GM12878 (cell line): ENCODE results near the gene CFLAR. TPM values are rescaled to one million over a fixed set of nuclear protein-coding genes. Genes with fewer than 3 reads are reported as not detected.
A peak's percentile ranks its signal among the peaks of the same experiment; 100 is the strongest.

ENCODE experiments used
- ATAC-seq: fragments of 200-7000 bp; cut with Tn5 transposase; 3 replicates; pipeline ENCODE4 v1.9.1; 2020; ENCODE audit warnings: mild to moderate bottlenecking, moderate library complexity
- BruUV-seq: library from RNA; stranded (reverse); fragments of 400-500 nt; replicated peaks from 2 replicates; lab custom pipeline; 2021; lab: Mats Ljungman, UMichigan
- CTCF ChIA-PET: fragments of 300-600 bp; sonication (Branson Sonifier 250); formaldehyde crosslinking; extraction: SDS; loops from one replicate; lab custom pipeline; 2021; ENCODE audit warnings: inconsistent platforms; lab: Yijun Ruan, JAX
- POLR2A ChIA-PET: fragments of 350-600 bp; formaldehyde crosslinking; extraction: SDS; loops from one replicate; lab custom pipeline; 2021; ENCODE audit warnings: inconsistent platforms; lab: Charles Lee
- RAD21 ChIA-PET: fragments of 300-600 bp; sonication (Branson Sonifier 250); formaldehyde crosslinking; loops from one replicate; lab custom pipeline; 2023; ENCODE audit warnings: antibody characterized with exemption; ENCODE audit not compliant: unreplicated experiment; lab: Charles Lee
- SMC1A ChIA-PET: fragments of 300-600 bp; sonication (Branson Sonifier 250); formaldehyde crosslinking; loops from one replicate; lab custom pipeline; 2023; ENCODE audit not compliant: unreplicated experiment, uncharacterized antibody; lab: Charles Lee
- DNase-seq: peaks from one replicate; pipeline ENCODE4 v3.0.0-alpha.2; 2011; ENCODE audit warnings: low read depth, low spot score
- FAIRE-seq: peaks from 3 replicates; lab custom pipeline; 2011; peaks lifted over from hg19 to GRCh38; lab: Jason Lieb, UNC
- H2AFZ ChIP-seq: 2 replicates; pipeline ENCODE4 v1.6.0; 2011; ENCODE audit warnings: low read depth, low read length, control low read depth; ENCODE audit not compliant: control insufficient read depth
- H3K27ac ChIP-seq: 2 replicates; pipeline ENCODE4 v1.5.1; 2011; ENCODE audit warnings: control low read depth; ENCODE audit not compliant: control insufficient read depth, insufficient read depth
- H3K27me3 ChIP-seq, 2 experiments: replicated peaks in 1 of 2; 2 replicates each; pipeline versions ENCODE4 v1.6.0 to v1.6.1; 2011; ENCODE audit warnings: low read length in 1 of 2; ENCODE audit not compliant: control insufficient read depth in 2 of 2, insufficient read depth in 2 of 2
- H3K36me3 ChIP-seq, 2 experiments: 2 replicates each; pipeline ENCODE4 v1.5.1; 2011; ENCODE audit warnings: low read length in 1 of 2; ENCODE audit not compliant: control insufficient read depth in 2 of 2, insufficient read depth in 2 of 2
- H3K4me1 ChIP-seq: 2 replicates; pipeline ENCODE4 v1.6.1; 2011; ENCODE audit warnings: mild to moderate bottlenecking, low read length, moderate library complexity, mixed read lengths; ENCODE audit not compliant: control insufficient read depth, insufficient read depth
- H3K4me2 ChIP-seq: 2 replicates; pipeline ENCODE4 v1.6.0; 2011; ENCODE audit warnings: control low read depth; ENCODE audit not compliant: control insufficient read depth, insufficient read depth
- H3K4me3 ChIP-seq: fragments of 200-600 bp; sonication (generic); 2 replicates; pipeline ENCODE4 v1.5.1; 2016
- H3K79me2 ChIP-seq: 2 replicates; pipeline ENCODE4 v1.6.0; 2011; ENCODE audit warnings: low read length; ENCODE audit not compliant: control insufficient read depth, insufficient read depth
- H3K9ac ChIP-seq: 2 replicates; pipeline ENCODE4 v1.8.0; 2011; ENCODE audit warnings: low read length, control low read depth, mixed read lengths; ENCODE audit not compliant: control insufficient read depth, insufficient read depth
- H3K9me3 ChIP-seq: replicated peaks from 3 replicates; pipeline ENCODE4 v1.5.1; 2011; ENCODE audit warnings: mild to moderate bottlenecking, low read length; ENCODE audit not compliant: control insufficient read depth, insufficient read depth
- H4K20me1 ChIP-seq: 2 replicates; pipeline ENCODE4 v1.6.0; 2011; ENCODE audit not compliant: control insufficient read depth, insufficient read depth
- BHLHE40 ChIP-seq, 2 experiments: fragments of 450-650 bp in 1 of 2; IDR thresholded peaks; 2 replicates each; pipeline ENCODE4 v1.6.1; 2011 to 2017; ENCODE audit warnings: low read depth in 2 of 2, borderline replicate concordance in 1 of 2, improper control_type of control experiment in 1 of 2, low read length in 1 of 2, mild to moderate bottlenecking in 1 of 2
- FOXM1 ChIP-seq: IDR thresholded peaks from 2 replicates; pipeline ENCODE4 v1.6.1; 2012; ENCODE audit warnings: low read depth, mild to moderate bottlenecking, inconsistent platforms, low read length, moderate library complexity
- IKZF1 ChIP-seq: fragments of 450-650 bp; conservative IDR thresholded peaks from 2 replicates; pipeline ENCODE4 v1.6.1; 2017; ENCODE audit warnings: antibody characterized with exemption, mild to moderate bottlenecking
- IKZF2 ChIP-seq, 2 experiments: fragments of 450-650 bp; IDR thresholded peaks; 2 replicates each; pipeline ENCODE4 v1.6.1; 2017; ENCODE audit warnings: mild to moderate bottlenecking in 2 of 2, moderate library complexity in 2 of 2
- LARP7 ChIP-seq: fragments of 450-650 bp; IDR thresholded peaks from 2 replicates; pipeline ENCODE4 v1.6.1; 2017; ENCODE audit warnings: mild to moderate bottlenecking
- MYB ChIP-seq: fragments of 150-350 bp; IDR thresholded peaks from 2 replicates; pipeline ENCODE4 v1.6.1; 2014; ENCODE audit warnings: mild to moderate bottlenecking, low read depth, low read length, borderline replicate concordance
- NFXL1 ChIP-seq: fragments of 450-650 bp; IDR thresholded peaks from 2 replicates; pipeline ENCODE4 v1.6.1; 2017; ENCODE audit warnings: antibody characterized with exemption, mild to moderate bottlenecking, borderline replicate concordance
- PKNOX1 ChIP-seq: fragments of 450-650 bp; IDR thresholded peaks from 2 replicates; pipeline ENCODE4 v1.6.1; 2016; ENCODE audit warnings: mild to moderate bottlenecking
- POLR2AphosphoS2 ChIP-seq: IDR thresholded peaks from 2 replicates; pipeline ENCODE4 v1.6.1; 2011; ENCODE audit warnings: low read depth, mild to moderate bottlenecking, low read length, improper control_type of control experiment, moderate library complexity
- RAD51 ChIP-seq: fragments of 450-650 bp; IDR thresholded peaks from 2 replicates; pipeline ENCODE4 v1.6.1; 2016; ENCODE audit warnings: moderate library complexity, mild to moderate bottlenecking, inconsistent platforms
- RBBP5 ChIP-seq: fragments of 200-600 bp; sonication (generic); conservative IDR thresholded peaks from 2 replicates; pipeline ENCODE4 v1.6.1; 2016
- SIN3A ChIP-seq: IDR thresholded peaks from 2 replicates; pipeline ENCODE4 v1.6.1; 2012; ENCODE audit warnings: low read depth, low read length, improper control_type of control experiment
- SKIL ChIP-seq: fragments of 450-650 bp; IDR thresholded peaks from 2 replicates; pipeline ENCODE4 v1.6.1; 2017; ENCODE audit warnings: mild to moderate bottlenecking, low read depth, inconsistent platforms; ENCODE audit not compliant: poor library complexity, severe bottlenecking
- SUZ12 ChIP-seq: fragments of 200-600 bp; sonication (generic); IDR thresholded peaks from one replicate; pipeline ENCODE4 v1.6.1; 2018; ENCODE audit warnings: antibody characterized with exemption, mild to moderate bottlenecking; ENCODE audit not compliant: unreplicated experiment
- TAF1 ChIP-seq: IDR thresholded peaks from 2 replicates; pipeline ENCODE4 v1.6.1; 2011; ENCODE audit warnings: mild to moderate bottlenecking, low read depth, low read length, borderline replicate concordance
- USF1 ChIP-seq: IDR thresholded peaks from 2 replicates; pipeline ENCODE4 v1.6.1; 2011; ENCODE audit warnings: borderline replicate concordance, low read depth, mild to moderate bottlenecking, moderate library complexity, mixed read lengths, low read length; ENCODE audit not compliant: insufficient read depth; ENCODE audit errors: extremely low read length
- USF2 ChIP-seq: IDR thresholded peaks from 2 replicates; pipeline ENCODE4 v1.6.1; 2011; ENCODE audit warnings: low read depth, low read length, improper control_type of control experiment, borderline replicate concordance
- ZBED1 ChIP-seq: IDR thresholded peaks from 2 replicates; pipeline ENCODE4 v1.6.1; 2016; ENCODE audit warnings: borderline replicate concordance
- ZNF274 ChIP-seq: IDR thresholded peaks from one replicate; pipeline ENCODE4 v1.8.0; 2011; ENCODE audit not compliant: insufficient read length, insufficient read depth
- WGBS: methylation state at CpG from one replicate; pipeline ENCODE4 v1.1.6; 2016; ENCODE audit warnings: low lambda C conversion rate; ENCODE audit not compliant: insufficient replicate concordance, insufficient coverage; ENCODE audit errors: missing lambda C conversion rate; 5-methylcytosine and 5-hydroxymethylcytosine counted together
- in situ Hi-C: fragments of 300-500 bp; cut with MboI; formaldehyde crosslinking; loops from 9 replicates; pipeline ENCODE4 v1.14.3; 2018; ENCODE audit warnings: mixed read lengths
- intact Hi-C: fragments of 100-400 bp; cut with micrococcal nuclease; formaldehyde crosslinking; loops from one replicate; pipeline ENCODE4 v1.14.2; 2022; ENCODE audit not compliant: unreplicated experiment
- polyA plus RNA-seq, 11 experiments: library from polyadenylated mRNA; depleted of rRNA in 4 of 11; unstranded in 6 of 11; stranded (reverse) in 5 of 11; fragments of >200 nt; fragmentation: Nextera tagmentation in 4 of 11; fragmentation: Illumina TruSeq in 1 of 11; extraction: Ambion mirVana in 4 of 11; extraction: Trizol in 1 of 11; gene quantifications; 1 replicate in 1 of 11; 2 replicates in 10 of 11; pipeline versions ENCODE4 v1.2.1 to v1.2.3, GENCODE V29; 2011 to 2016; ENCODE audit warnings: inconsistent platforms in 2 of 11, missing spikeins in 2 of 11, low read depth in 1 of 11
- total RNA-seq, 4 experiments: library from RNA; depleted of rRNA in 3 of 4; stranded (reverse); fragments of >200 nt in 3 of 4; fragmentation: Illumina TruSeq in 1 of 4; extraction: Trizol in 1 of 4; gene quantifications; 2 replicates each; pipeline versions ENCODE4 v1.2.1 to v1.2.3, GENCODE V29; 2013 to 2021

CFLAR gene
- total and polyA plus RNA-seq, 10 of the 15 experiments (the other 5 are each of a cell fraction or from before 2014, with no cell fraction given) = 80.6 to 181 (median 101) TPM

- RAD21 ChIA-PET = interaction anchor here (0.6 to 3.8 kb wide), 8 partner anchors 10 to 159 kb away, joined by 3 to 42 read pairs (median 4); partner anchors contain the start of genes CASP10 and ORC2
- H3K4me1 ChIP-seq = peaks cover 37% of the 10 kb centered on the region
- H3K4me3 ChIP-seq = peak overlapping the region; percentile 82
- peak overlapping the region; percentile 99 for H3K9ac ChIP-seq
- in situ Hi-C loops (no loop called here), intact Hi-C loops (no loop called here)
- no peak overlapping the region for H2AFZ ChIP-seq
- 5% methylated on average over 1 of the region's 1 CpG for WGBS
- peak overlapping the region; percentile 94 for H3K4me2 ChIP-seq
- FAIRE-seq = no peak
- H3K27me3 ChIP-seq = no peaks in the 10 kb centered on the region
- SMC1A ChIA-PET = interaction anchor here (0.8 to 9.4 kb wide), 15 partner anchors 9 to 1147 kb away, joined by 3 to 143 read pairs (median 4); no protein-coding TSS in a partner anchor
- H3K79me2 ChIP-seq = peaks cover 93% of the 10 kb centered on the region
- H3K36me3 ChIP-seq = peaks cover 0 to 2% of the 10 kb centered on the region in 2 experiments; a peak in 1 of 4 replicates
- H3K9me3 ChIP-seq = no peaks in the 10 kb centered on the region
- peak overlapping the region; percentile 99 for H3K27ac ChIP-seq
- DNase-seq = no peak
- no peaks in the 10 kb centered on the region for H4K20me1 ChIP-seq
- no TSS peak for BruUV-seq
- CTCF ChIA-PET = interaction anchor here (0.9 to 3.7 kb wide), 7 partner anchors 9 to 217 kb away, joined by 4 to 42 read pairs (median 8); no protein-coding TSS in a partner anchor
- POLR2A ChIA-PET = interaction anchor here (0.6 to 1.9 kb wide), 9 partner anchors 23 to 258 kb away, joined by 3 to 9 read pairs (median 3); partner anchors contain the start of genes NIF3L1, ORC2 and PPIL3
- peak; percentile 10 for ATAC-seq
- TF ChIP-seq ZNF274 (no peak), RAD51 (0 out of 2 replicates have a peak, but pooled peaks have one; percentile 16), RBBP5 (no peak), FOXM1 (no peak), USF2 (no peak; the same call in 1 of the 2 replicates), POLR2AphosphoS2 (0 out of 2 replicates have a peak, but pooled peaks have one; percentile 42), TAF1 (0 out of 2 replicates have a peak, but pooled peaks have one; percentile 8), ZBED1 (no peak), LARP7 (0 out of 2 replicates have a peak, but pooled peaks have one; percentile 8), BHLHE40 (IDR thresholded peaks at IDR 0.05; ENCODE audit: borderline replicate concordance in 1 of 2, low read depth in 2 of 2, low read length in 1 of 2) (no peak), PKNOX1 (peak; percentile 92), MYB (no peak), SKIL (peak; percentile 30), USF1 (no peak), IKZF2 (IDR thresholded peaks at IDR 0.05) (no peak), NFXL1 (no peak), SUZ12 (no peak), IKZF1 (no peak), SIN3A (no peak)
Measured at GRCh38 chr2:201122276-201122675, 6.3 kb downstream of the CFLAR start.
